Epithelial cell of proximal tubule (primary cell): Measurements from ENCODE around the gene TRIP12. TPM values are rescaled to one million over a fixed set of nuclear protein-coding genes. Genes with fewer than 3 reads are reported as not detected.
"Not testable (repeated sequence)": the region's sequence is repeated elsewhere in the genome, so short reads cannot be mapped to it uniquely, and the experiment has no call there.

Experiments
- DNase-seq: peaks from one replicate; pipeline ENCODE4 v3.0.0-alpha.2; 2011; ENCODE audit warnings: low read depth
- H3K4me3 ChIP-seq: 2 replicates; pipeline ENCODE4 v1.5.1; 2011; ENCODE audit warnings: low read depth, mild to moderate bottlenecking, low read length
- CTCF ChIP-seq: conservative IDR thresholded peaks from 2 replicates; pipeline ENCODE4 v1.5.1; 2012; ENCODE audit warnings: low read depth, mild to moderate bottlenecking, low read length
- total RNA-seq: library from RNA; depleted of rRNA; stranded (reverse); fragments of >200 nt; gene quantifications from 2 replicates; pipeline ENCODE4 v1.2.3, GENCODE V29; 2015

Gene TRIP12
- total RNA-seq, 1 donor from 2014 or later = 84.1 TPM

- no peak for DNase-seq
- no peak overlapping the region for H3K4me3 ChIP-seq
- no peak for TF ChIP-seq CTCF
These were observed 146.0 kb downstream of the TRIP12 start for GRCh38 chr2:229775614-229776313.

DNA sequence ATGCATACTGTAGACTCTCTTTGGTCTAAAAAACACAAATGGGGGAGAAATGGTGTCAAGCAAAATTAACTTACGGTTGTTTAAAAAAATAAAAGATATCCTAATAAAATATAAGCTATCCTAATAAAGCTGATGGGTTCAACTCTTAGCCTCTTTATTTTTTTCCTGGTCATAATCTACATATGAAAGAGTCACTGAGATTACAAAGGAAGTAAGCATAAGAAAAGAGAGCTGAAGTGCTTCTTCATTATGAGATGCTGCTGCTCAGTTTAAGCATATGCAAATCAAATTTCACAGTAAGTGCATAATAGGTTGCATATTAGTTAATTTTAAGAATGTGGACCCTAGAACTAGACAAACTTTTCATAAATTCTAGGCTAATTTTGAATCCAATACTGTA, 147.6 kb downstream of the TRIP12 start:
- no peak for TF ChIP-seq CTCF
- no peak for DNase-seq
- H3K4me3 ChIP-seq = no peak overlapping the region

GRCh38 chr2:229768235-229768634, 153.6 kb downstream of the TRIP12 start:
- no peak for DNase-seq
- no peak overlapping the region for H3K4me3 ChIP-seq
- TF ChIP-seq CTCF = no peak

DNA sequence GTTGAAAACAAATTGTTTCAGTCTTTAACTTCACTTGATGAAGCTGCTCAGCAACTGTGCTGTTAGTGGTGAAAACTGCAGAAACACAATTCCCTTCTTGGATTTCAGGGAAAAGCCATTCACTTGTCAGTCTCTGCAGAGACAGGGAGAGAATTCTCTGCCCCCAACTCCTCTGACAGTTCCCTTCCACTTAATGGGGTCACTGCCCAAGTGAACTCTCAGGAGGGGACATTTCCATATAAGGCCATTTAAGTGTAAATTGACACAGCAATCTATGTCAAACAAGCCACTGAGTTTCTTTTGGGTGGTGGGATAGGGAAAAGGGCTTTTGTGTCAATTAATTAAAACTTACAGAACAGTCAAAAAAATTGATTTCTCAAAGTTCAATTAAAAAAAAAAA, 156.1 kb downstream of the TRIP12 start:
- no peak for DNase-seq
- TF ChIP-seq CTCF = no peak
- no peak overlapping the region for H3K4me3 ChIP-seq

DNA sequence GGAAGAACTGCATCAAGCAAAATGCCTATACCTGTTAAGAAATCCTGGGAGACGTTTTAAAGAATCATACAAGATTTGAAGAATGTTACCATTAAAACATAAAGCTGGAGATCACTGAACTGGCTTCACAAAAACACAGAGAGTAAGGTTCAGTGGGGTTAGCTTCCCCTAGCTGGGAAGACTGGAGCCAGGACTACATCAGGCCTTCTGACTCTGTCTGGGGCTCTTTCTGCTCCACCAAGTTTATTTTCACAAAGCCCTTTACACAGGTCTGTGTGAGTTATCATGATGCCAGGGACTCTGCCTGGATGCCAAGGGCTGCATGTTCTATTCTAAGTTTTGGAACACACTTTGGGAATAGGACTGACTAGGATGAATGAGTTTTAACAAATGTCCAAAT, 160.1 kb downstream of the TRIP12 start:
- no peak overlapping the region for H3K4me3 ChIP-seq
- TF ChIP-seq CTCF = no peak
- DNase-seq = no peak

- DNase-seq, H3K4me3 ChIP-seq: not testable (repeated sequence)
These were observed 164.3 kb downstream of the TRIP12 start for GRCh38 chr2:229757462-229757861.

DNA sequence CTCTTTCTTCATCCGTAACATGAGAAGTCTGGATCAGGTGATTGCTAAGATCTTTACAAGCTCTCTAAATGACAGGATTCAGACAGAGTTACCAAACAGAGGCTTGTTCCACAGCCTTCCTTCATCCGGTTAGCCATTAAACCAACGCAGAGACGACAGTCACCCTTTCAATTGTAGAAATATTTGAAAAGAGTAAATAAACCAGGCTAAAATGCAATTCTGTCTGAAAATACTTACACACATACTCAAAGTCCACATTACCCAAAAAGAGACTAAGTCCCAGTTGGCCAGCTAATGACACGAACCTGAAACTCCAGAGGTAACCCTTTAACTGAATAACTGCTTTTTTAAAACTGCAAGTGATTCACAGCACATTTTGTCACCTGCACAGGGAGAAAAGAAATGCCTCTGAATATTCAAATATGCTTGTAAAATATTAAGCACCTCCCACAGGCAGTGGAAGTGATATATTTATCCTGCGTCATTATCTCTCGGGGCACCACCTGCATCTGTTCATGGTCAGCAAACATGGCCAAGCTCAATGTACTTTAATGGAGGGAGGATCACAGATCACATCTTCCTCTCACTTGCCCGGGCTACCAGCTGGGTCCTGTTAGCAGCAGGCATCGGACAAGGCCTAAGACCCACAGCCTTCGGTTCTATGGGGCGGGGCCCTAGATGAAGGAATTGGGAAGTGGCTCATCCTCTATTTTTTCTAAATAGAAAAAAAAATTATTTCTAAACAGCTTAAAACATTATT, 168.7 kb downstream of the TRIP12 start:
- no peak overlapping the region for H3K4me3 ChIP-seq
- no peak for DNase-seq
- TF ChIP-seq CTCF = no peak
